Thymus (tissue), 11 donors: ENCODE data around the gene LDLRAD3. TPM values are rescaled to one million over a fixed set of nuclear protein-coding genes. Genes with fewer than 3 reads are reported as not detected.
"Not testable (repeated sequence)": the region's sequence is repeated elsewhere in the genome, so short reads cannot be mapped to it uniquely, and the experiment has no call there.

Source experiments
- DNase-seq, 9 donors: peaks; one replicate each; pipeline ENCODE4 v3.0.0-alpha.2; 2013; ENCODE audit warnings: low spot score in 9 of 9, low read depth in 6 of 9, missing footprints in 1 of 9
- H3K27ac ChIP-seq, 2 donors: one replicate each; pipeline ENCODE4 v1.5.1; 2013; ENCODE audit warnings: control low read depth in 1 of 2, low read depth in 1 of 2, low read length in 1 of 2, mild to moderate bottlenecking in 1 of 2, moderate library complexity in 1 of 2
- H3K27me3 ChIP-seq, 2 donors: one replicate each; pipeline ENCODE4 v1.5.1; 2013; ENCODE audit warnings: low read length in 1 of 2; ENCODE audit not compliant: control insufficient read depth in 2 of 2, insufficient read depth in 1 of 2
- H3K36me3 ChIP-seq, 2 donors: one replicate each; pipeline ENCODE4 v1.5.1; 2013; ENCODE audit warnings: low read length in 1 of 2, mild to moderate bottlenecking in 1 of 2, moderate library complexity in 1 of 2; ENCODE audit not compliant: control insufficient read depth in 2 of 2, insufficient read depth in 2 of 2
- H3K4me1 ChIP-seq, 2 donors: one replicate each; pipeline ENCODE4 v1.5.1; 2013; ENCODE audit warnings: low read length in 2 of 2; ENCODE audit not compliant: control insufficient read depth in 2 of 2, insufficient read depth in 2 of 2
- H3K4me3 ChIP-seq, 2 donors: one replicate each; pipeline ENCODE4 v1.5.1; 2013; ENCODE audit warnings: low read length in 2 of 2, control low read depth in 1 of 2, mild to moderate bottlenecking in 1 of 2
- H3K9me3 ChIP-seq, 2 donors: one replicate each; pipeline ENCODE4 v1.5.1; 2013; ENCODE audit warnings: low read length in 1 of 2, mild to moderate bottlenecking in 1 of 2; ENCODE audit not compliant: control insufficient read depth in 2 of 2, insufficient read depth in 1 of 2
- WGBS: extraction: QIAGEN DNeasy Blood & Tissue Kit; methylation state at CpG from one replicate; pipeline ENCODE4 v1.1.7; 2013; 5-methylcytosine and 5-hydroxymethylcytosine counted together
- polyA plus RNA-seq: library from polyadenylated mRNA; stranded (reverse); fragments of 200-250 nt; gene quantifications from one replicate; pipeline ENCODE4 v1.2.3, GENCODE V29; 2013
- total RNA-seq: library from RNA; stranded (reverse); fragments of 120-200 nt; gene quantifications from one replicate; pipeline ENCODE4 v1.2.4, GENCODE V29; 2013
- donor health status: healthy.

LDLRAD3 gene
- total and polyA plus RNA-seq, 2 donors, result 2.1 to 6.9 TPM

- Histone ChIP-seq H3K4me1 (peaks cover 0 to 5% of the 10 kb centered on the region in 2 donors), H3K36me3 (no peaks in the 10 kb centered on the region), H3K27ac (peak overlapping the region in 1 of 2 donors; percentile 37), H3K9me3 (no peaks in the 10 kb centered on the region), H3K27me3 (no peaks in the 10 kb centered on the region), H3K4me3 (no peak overlapping the region)
- peak in 2 of 9 donors; percentile 4 to 37 for DNase-seq
- WGBS, result 80% methylated on average over 6 of the region's 6 CpGs
These were observed 242.7 kb downstream of the LDLRAD3 start for GRCh38 chr11:36186340-36187175.

- no peak overlapping the region for H3K4me3 ChIP-seq
- no peaks in the 10 kb centered on the region for H3K27me3 ChIP-seq
- H3K9me3 ChIP-seq, result no peaks in the 10 kb centered on the region
- peaks cover 0 to 5% of the 10 kb centered on the region in 2 donors for H3K4me1 ChIP-seq
- 91% methylated on average over 3 of the region's 3 CpGs for WGBS
- no peak for DNase-seq
- no peaks in the 10 kb centered on the region for H3K36me3 ChIP-seq
- H3K27ac ChIP-seq, result no peak overlapping the region
These were observed 243.8 kb downstream of the LDLRAD3 start for GRCh38 chr11:36187622-36188021.

- not testable (repeated sequence) for H3K4me3 ChIP-seq, H3K4me1 ChIP-seq, H3K9me3 ChIP-seq, DNase-seq, H3K36me3 ChIP-seq, H3K27me3 ChIP-seq, H3K27ac ChIP-seq
- 97% methylated on average over 1 of the region's 1 CpG for WGBS
These were observed 245.9 kb downstream of the LDLRAD3 start for GRCh38 chr11:36189735-36190134.

GRCh38 chr11:36191941-36192340, 248.1 kb downstream of the LDLRAD3 start:
- 94% methylated on average over 5 of the region's 5 CpGs for WGBS
- Histone ChIP-seq H3K4me3 (no peak overlapping the region), H3K4me1 (peaks cover 0 to under 1% of the 10 kb centered on the region in 2 donors), H3K36me3 (no peaks in the 10 kb centered on the region), H3K9me3 (no peaks in the 10 kb centered on the region), H3K27me3 (no peaks in the 10 kb centered on the region), H3K27ac (no peak overlapping the region)
- no peak for DNase-seq

- H3K9me3 ChIP-seq, result no peaks in the 10 kb centered on the region
- H3K36me3 ChIP-seq, result no peaks in the 10 kb centered on the region
- 88% methylated on average over 8 of the region's 8 CpGs for WGBS
- DNase-seq, result no peak
- no peaks in the 10 kb centered on the region for H3K4me1 ChIP-seq
- H3K4me3 ChIP-seq, result no peak overlapping the region
- H3K27me3 ChIP-seq, result no peaks in the 10 kb centered on the region
- H3K27ac ChIP-seq, result no peak overlapping the region
These were observed 248.8 kb downstream of the LDLRAD3 start for GRCh38 chr11:36192425-36193289.

GRCh38 chr11:36193290-36193619, 249.4 kb downstream of the LDLRAD3 start:
- Histone ChIP-seq H3K27ac (no peak overlapping the region), H3K4me3 (no peak overlapping the region), H3K4me1 (no peaks in the 10 kb centered on the region), H3K27me3 (no peaks in the 10 kb centered on the region), H3K36me3 (no peaks in the 10 kb centered on the region), H3K9me3 (no peaks in the 10 kb centered on the region)
- 85% methylated on average over 6 of the region's 6 CpGs for WGBS
- DNase-seq, result no peak

GRCh38 chr11:36193721-36194120, 249.9 kb downstream of the LDLRAD3 start:
- Histone ChIP-seq H3K4me1 (no peaks in the 10 kb centered on the region), H3K36me3 (no peaks in the 10 kb centered on the region), H3K27ac (no peak overlapping the region), H3K4me3 (no peak overlapping the region), H3K27me3 (no peaks in the 10 kb centered on the region), H3K9me3 (no peaks in the 10 kb centered on the region)
- DNase-seq, result no peak
- WGBS, result 98% methylated on average over 1 of the region's 1 CpG

- Histone ChIP-seq H3K4me1 (no peaks in the 10 kb centered on the region), H3K4me3 (no peak overlapping the region), H3K9me3 (no peaks in the 10 kb centered on the region), H3K36me3 (no peaks in the 10 kb centered on the region), H3K27ac (no peak overlapping the region), H3K27me3 (no peaks in the 10 kb centered on the region)
- DNase-seq, result no peak
- 58% methylated on average over 5 of the region's 5 CpGs for WGBS
These were observed 251.9 kb downstream of the LDLRAD3 start for GRCh38 chr11:36195496-36196354.
